ENCODE results near the gene L3MBTL3. TPM values are rescaled to one million over a fixed set of nuclear protein-coding genes. Genes with fewer than 3 reads are reported as not detected.

L3MBTL3 gene
- total and polyA plus RNA-seq, 10 of the 15 experiments (the other 5 are each of a cell fraction or from before 2014, with no cell fraction given) = 0.71 to 9.4 (median 6.2) TPM

DNA sequence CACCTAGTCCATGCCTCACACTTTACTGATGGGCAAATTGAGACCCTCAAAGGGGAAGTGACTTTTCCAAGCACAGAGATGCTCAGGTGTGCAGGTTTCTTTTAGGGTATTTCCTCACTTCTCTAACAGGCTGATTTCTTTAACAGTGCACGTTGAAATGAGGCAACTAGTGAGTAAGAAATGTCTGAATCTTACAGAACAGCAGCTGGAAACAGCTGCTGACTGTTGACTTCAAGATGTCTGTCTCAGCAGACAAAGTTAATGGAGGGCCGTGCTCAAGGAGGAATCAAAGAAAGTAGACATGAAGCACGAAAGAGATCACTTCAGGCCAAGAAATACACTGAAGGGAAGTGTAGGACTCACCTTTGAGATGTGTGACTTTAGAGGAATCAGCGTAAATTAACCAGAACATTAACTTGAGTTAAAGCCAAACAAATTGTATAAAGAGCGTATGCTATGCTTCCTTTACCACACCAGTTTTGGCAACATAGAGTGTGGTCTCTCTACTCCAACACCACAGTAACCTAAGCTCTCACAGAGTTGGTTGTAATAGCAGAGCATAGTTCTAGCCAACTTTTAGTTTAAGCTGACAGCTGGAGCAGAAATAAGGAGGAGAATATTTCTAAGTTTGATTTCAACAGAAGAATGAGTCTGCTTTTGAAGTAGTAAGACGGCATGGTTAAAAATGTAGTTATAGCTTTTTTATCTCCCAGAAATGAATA lies 143.5 kb downstream of the L3MBTL3 start:
- intact Hi-C loops (cut with micrococcal nuclease; ENCODE audit: unreplicated experiment) (no loop called here), in situ Hi-C loops (cut with MboI) (no loop called here)
- POLR2A ChIA-PET = no interaction called here
- Histone ChIP-seq H2AFZ (ENCODE audit: control insufficient read depth, low read depth, low read length) (no peak overlapping the region; the same call in 1 of the 2 replicates), H3K9ac (ENCODE audit: control insufficient read depth, insufficient read depth, low read length) (no peak overlapping the region), H3K4me3 (no peak overlapping the region), H3K9me3 (replicated peaks; ENCODE audit: control insufficient read depth, insufficient read depth, low read length) (no peaks in the 10 kb centered on the region; the same call in 2 of the 3 replicates), H3K79me2 (ENCODE audit: control insufficient read depth, insufficient read depth, low read length) (no peaks in the 10 kb centered on the region), H3K36me3 (ENCODE audit: control insufficient read depth in 2 of 2, insufficient read depth in 2 of 2, low read length in 1 of 2) (no peaks in the 10 kb centered on the region), H3K27ac (ENCODE audit: control insufficient read depth, insufficient read depth) (no peak overlapping the region), H3K27me3 (replicated peaks in 1 of 2; ENCODE audit: control insufficient read depth in 2 of 2, insufficient read depth in 2 of 2, low read length in 1 of 2) (no peaks in the 10 kb centered on the region; a peak in 1 of 4 replicates), H3K4me2 (ENCODE audit: control insufficient read depth, insufficient read depth) (no peak overlapping the region), H3K4me1 (ENCODE audit: control insufficient read depth, insufficient read depth, low read length) (no peaks in the 10 kb centered on the region), H4K20me1 (ENCODE audit: control insufficient read depth, insufficient read depth) (no peaks in the 10 kb centered on the region)
- 53% methylated on average over 6 of the region's 6 CpGs for WGBS (ENCODE audit: insufficient coverage, insufficient replicate concordance, low lambda C conversion rate, missing lambda C conversion rate)
- peak; percentile 44 for FAIRE-seq
- peak; percentile 21; the same call in 2 of the 3 replicates for ATAC-seq
- SMC1A ChIA-PET (ENCODE audit: uncharacterized antibody, unreplicated experiment) = interaction anchor here (0.7 to 1.5 kb wide), 4 partner anchors 14 to 536 kb away, joined by 3 read pairs; no protein-coding TSS in a partner anchor
- no peak for DNase-seq (ENCODE audit: low read depth, low spot score)
- TF ChIP-seq STAT1 (conservative IDR thresholded peaks at IDR 0.05) (no peak), ZNF24 (IDR thresholded peaks at IDR 0.05) (no peak), SREBF1 (IDR thresholded peaks at IDR 0.05; ENCODE audit: low read length) (no peak), RBBP5 (conservative IDR thresholded peaks at IDR 0.05) (no peak), SMARCA5 (IDR thresholded peaks at IDR 0.05) (no peak), FOS (IDR thresholded peaks at IDR 0.05; ENCODE audit: borderline replicate concordance, extremely low read depth, insufficient read length) (no peak), NFXL1 (IDR thresholded peaks at IDR 0.05; ENCODE audit: borderline replicate concordance) (no peak), TCF12 (IDR thresholded peaks at IDR 0.05; ENCODE audit: low read depth, low read length) (no peak), TCF3 (IDR thresholded peaks at IDR 0.05; ENCODE audit: borderline replicate concordance, insufficient read depth, low read depth, low read length) (no peak), WRNIP1 (IDR thresholded peaks at IDR 0.05; ENCODE audit: borderline replicate concordance, low read depth, low read length) (no peak), TBL1XR1 (IDR thresholded peaks at IDR 0.05; ENCODE audit: low read depth, low read length) (no peak)
- TF ChIP-seq, protein P1, sequence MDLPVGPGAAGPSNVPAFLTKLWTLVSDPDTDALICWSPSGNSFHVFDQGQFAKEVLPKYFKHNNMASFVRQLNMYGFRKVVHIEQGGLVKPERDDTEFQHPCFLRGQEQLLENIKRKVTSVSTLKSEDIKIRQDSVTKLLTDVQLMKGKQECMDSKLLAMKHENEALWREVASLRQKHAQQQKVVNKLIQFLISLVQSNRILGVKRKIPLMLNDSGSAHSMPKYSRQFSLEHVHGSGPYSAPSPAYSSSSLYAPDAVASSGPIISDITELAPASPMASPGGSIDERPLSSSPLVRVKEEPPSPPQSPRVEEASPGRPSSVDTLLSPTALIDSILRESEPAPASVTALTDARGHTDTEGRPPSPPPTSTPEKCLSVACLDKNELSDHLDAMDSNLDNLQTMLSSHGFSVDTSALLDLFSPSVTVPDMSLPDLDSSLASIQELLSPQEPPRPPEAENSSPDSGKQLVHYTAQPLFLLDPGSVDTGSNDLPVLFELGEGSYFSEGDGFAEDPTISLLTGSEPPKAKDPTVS (IDR thresholded peaks at IDR 0.05; ENCODE audit: low read depth, low read length) = no peak
- TF ChIP-seq, protein P2, sequence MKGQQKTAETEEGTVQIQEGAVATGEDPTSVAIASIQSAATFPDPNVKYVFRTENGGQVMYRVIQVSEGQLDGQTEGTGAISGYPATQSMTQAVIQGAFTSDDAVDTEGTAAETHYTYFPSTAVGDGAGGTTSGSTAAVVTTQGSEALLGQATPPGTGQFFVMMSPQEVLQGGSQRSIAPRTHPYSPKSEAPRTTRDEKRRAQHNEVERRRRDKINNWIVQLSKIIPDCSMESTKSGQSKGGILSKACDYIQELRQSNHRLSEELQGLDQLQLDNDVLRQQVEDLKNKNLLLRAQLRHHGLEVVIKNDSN (IDR thresholded peaks at IDR 0.05; ENCODE audit: borderline replicate concordance, extremely low read length, insufficient read depth, low read depth, low read length) = no peak
- TF ChIP-seq, protein P3, sequence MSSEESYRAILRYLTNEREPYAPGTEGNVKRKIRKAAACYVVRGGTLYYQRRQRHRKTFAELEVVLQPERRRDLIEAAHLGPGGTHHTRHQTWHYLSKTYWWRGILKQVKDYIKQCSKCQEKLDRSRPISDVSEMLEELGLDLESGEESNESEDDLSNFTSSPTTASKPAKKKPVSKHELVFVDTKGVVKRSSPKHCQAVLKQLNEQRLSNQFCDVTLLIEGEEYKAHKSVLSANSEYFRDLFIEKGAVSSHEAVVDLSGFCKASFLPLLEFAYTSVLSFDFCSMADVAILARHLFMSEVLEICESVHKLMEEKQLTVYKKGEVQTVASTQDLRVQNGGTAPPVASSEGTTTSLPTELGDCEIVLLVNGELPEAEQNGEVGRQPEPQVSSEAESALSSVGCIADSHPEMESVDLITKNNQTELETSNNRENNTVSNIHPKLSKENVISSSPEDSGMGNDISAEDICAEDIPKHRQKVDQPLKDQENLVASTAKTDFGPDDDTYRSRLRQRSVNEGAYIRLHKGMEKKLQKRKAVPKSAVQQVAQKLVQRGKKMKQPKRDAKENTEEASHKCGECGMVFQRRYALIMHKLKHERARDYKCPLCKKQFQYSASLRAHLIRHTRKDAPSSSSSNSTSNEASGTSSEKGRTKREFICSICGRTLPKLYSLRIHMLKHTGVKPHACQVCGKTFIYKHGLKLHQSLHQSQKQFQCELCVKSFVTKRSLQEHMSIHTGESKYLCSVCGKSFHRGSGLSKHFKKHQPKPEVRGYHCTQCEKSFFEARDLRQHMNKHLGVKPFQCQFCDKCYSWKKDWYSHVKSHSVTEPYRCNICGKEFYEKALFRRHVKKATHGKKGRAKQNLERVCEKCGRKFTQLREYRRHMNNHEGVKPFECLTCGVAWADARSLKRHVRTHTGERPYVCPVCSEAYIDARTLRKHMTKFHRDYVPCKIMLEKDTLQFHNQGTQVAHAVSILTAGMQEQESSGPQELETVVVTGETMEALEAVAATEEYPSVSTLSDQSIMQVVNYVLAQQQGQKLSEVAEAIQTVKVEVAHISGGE (CRISPR knock-in tag; IDR thresholded peaks at IDR 0.05) = no peak
- CTCF ChIA-PET = interaction anchor here (1.3 to 2.5 kb wide), 2 partner anchors 12 to 26 kb away, joined by 4 to 10 read pairs; no protein-coding TSS in a partner anchor
- RAD21 ChIA-PET (ENCODE audit: unreplicated experiment) = no interaction called here
- BruUV-seq (replicated peaks) = no TSS peak
